HEK293 (cell line): ENCODE results near the gene ACSS2.

Experiments
- CTCF ChIA-PET: fragments of 350-600 bp; formaldehyde crosslinking; extraction: SDS; loops from one replicate; lab custom pipeline; 2021; ENCODE audit warnings: antibody characterized with exemption; lab: Yijun Ruan, JAX
- POLR2A ChIA-PET: fragments of 300-600 bp; formaldehyde crosslinking; extraction: SDS; loops from one replicate; lab custom pipeline; 2020; ENCODE audit warnings: antibody characterized with exemption, inconsistent platforms; lab: Yijun Ruan, JAX
- H3K27ac ChIP-seq: fragments of 200-500 bp; sonication (Bioruptor generic); 2 replicates; pipeline ENCODE4 v1.5.1; 2014; ENCODE audit warnings: low read depth, low read length, control low read depth, inconsistent platforms; ENCODE audit errors: extremely low read depth
- H3K36me3 ChIP-seq, 2 experiments: fragments of 200-500 bp in 1 of 2; sonication (Bioruptor generic) in 1 of 2; 1 replicate in 1 of 2; 2 replicates in 1 of 2; pipeline ENCODE4 v1.5.1; 2014 to 2017; ENCODE audit warnings: inconsistent platforms in 2 of 2, low read length in 2 of 2; ENCODE audit not compliant: control insufficient read depth in 2 of 2, insufficient read depth in 1 of 2
- H3K4me1 ChIP-seq: fragments of 200-500 bp; sonication (Bioruptor generic); 2 replicates; pipeline ENCODE4 v1.5.1; 2014; ENCODE audit warnings: mild to moderate bottlenecking, low read length, inconsistent platforms; ENCODE audit not compliant: control insufficient read depth, insufficient read depth
- H3K4me3 ChIP-seq: 2 replicates; pipeline ENCODE4 v1.5.1; 2011; ENCODE audit warnings: low read depth, mild to moderate bottlenecking, control low read depth, low read length, moderate library complexity
- H3K9me3 ChIP-seq: fragments of 200-500 bp; sonication (Bioruptor generic); 2 replicates; pipeline ENCODE4 v1.5.1; 2014; ENCODE audit warnings: low read depth, low read length, inconsistent platforms; ENCODE audit not compliant: control insufficient read depth, insufficient read depth
- GFI1B ChIP-seq: fragments of 450-650 bp; formaldehyde crosslinking; IDR thresholded peaks from 2 replicates; pipeline ENCODE4 v1.5.1; 2016; ENCODE audit warnings: missing biosample characterization, missing genetic modification characterization
- KLF8 ChIP-seq: fragments of 450-650 bp; formaldehyde crosslinking; IDR thresholded peaks from 2 replicates; pipeline ENCODE4 v1.5.1; 2016; ENCODE audit warnings: missing biosample characterization, missing genetic modification characterization
- OVOL3 ChIP-seq: fragments of 450-650 bp; formaldehyde crosslinking; IDR thresholded peaks from 2 replicates; pipeline ENCODE4 v1.5.1; 2016; ENCODE audit warnings: missing biosample characterization, missing genetic modification characterization
- SCRT2 ChIP-seq: fragments of 450-650 bp; formaldehyde crosslinking; IDR thresholded peaks from 2 replicates; pipeline ENCODE4 v1.5.1; 2016; ENCODE audit warnings: missing biosample characterization, missing genetic modification characterization
- ZBTB17 ChIP-seq: fragments of 450-650 bp; formaldehyde crosslinking; IDR thresholded peaks from 2 replicates; pipeline ENCODE4 v1.5.1; 2016; ENCODE audit warnings: missing biosample characterization, missing genetic modification characterization
- ZBTB7A ChIP-seq: fragments of 450-650 bp; formaldehyde crosslinking; IDR thresholded peaks from 2 replicates; pipeline ENCODE4 v1.5.1; 2016; ENCODE audit warnings: low read depth, missing biosample characterization, missing genetic modification characterization
- ZFHX2 ChIP-seq: fragments of 450-650 bp; formaldehyde crosslinking; conservative IDR thresholded peaks from 2 replicates; pipeline ENCODE4 v1.5.1; 2016; ENCODE audit warnings: missing biosample characterization, missing genetic modification characterization
- ZFP37 ChIP-seq: fragments of 450-650 bp; formaldehyde crosslinking; IDR thresholded peaks from 2 replicates; pipeline ENCODE4 v1.5.1; 2016; ENCODE audit warnings: missing biosample characterization, missing genetic modification characterization
- ZFP41 ChIP-seq: fragments of 450-650 bp; formaldehyde crosslinking; IDR thresholded peaks from 2 replicates; pipeline ENCODE4 v1.5.1; 2016; ENCODE audit warnings: missing biosample characterization, missing genetic modification characterization, borderline replicate concordance
- ZIC2 ChIP-seq: fragments of 450-650 bp; formaldehyde crosslinking; IDR thresholded peaks from 2 replicates; pipeline ENCODE4 v1.5.1; 2016; ENCODE audit warnings: missing biosample characterization, missing genetic modification characterization
- ZNF157 ChIP-seq: fragments of 450-650 bp; formaldehyde crosslinking; IDR thresholded peaks from 2 replicates; pipeline ENCODE4 v1.5.1; 2016; ENCODE audit warnings: missing biosample characterization, missing genetic modification characterization
- ZNF175 ChIP-seq: fragments of 450-650 bp; formaldehyde crosslinking; IDR thresholded peaks from 2 replicates; pipeline ENCODE4 v1.5.1; 2016; ENCODE audit warnings: missing biosample characterization, missing genetic modification characterization
- ZNF248 ChIP-seq: fragments of 450-650 bp; formaldehyde crosslinking; IDR thresholded peaks from 2 replicates; pipeline ENCODE4 v1.5.1; 2017; ENCODE audit warnings: missing biosample characterization, missing genetic modification characterization
- ZNF510 ChIP-seq: fragments of 450-650 bp; formaldehyde crosslinking; IDR thresholded peaks from 2 replicates; pipeline ENCODE4 v1.5.1; 2018; ENCODE audit warnings: mild to moderate bottlenecking, missing genetic modification characterization, missing biosample characterization; ENCODE audit not compliant: insufficient replicate concordance
- ZNF548 ChIP-seq: fragments of 450-650 bp; formaldehyde crosslinking; IDR thresholded peaks from 2 replicates; pipeline ENCODE4 v1.5.1; 2016; ENCODE audit warnings: missing biosample characterization, missing genetic modification characterization
- ZNF658 ChIP-seq: fragments of 450-650 bp; formaldehyde crosslinking; IDR thresholded peaks from 2 replicates; pipeline ENCODE4; 2016; ENCODE audit warnings: missing biosample characterization, missing genetic modification characterization
- ZNF76 ChIP-seq: fragments of 450-650 bp; formaldehyde crosslinking; IDR thresholded peaks from 2 replicates; pipeline ENCODE4; 2016; ENCODE audit warnings: low read depth, missing biosample characterization, missing genetic modification characterization, borderline replicate concordance
- ZNF776 ChIP-seq: fragments of 450-650 bp; formaldehyde crosslinking; IDR thresholded peaks from 2 replicates; pipeline ENCODE4 v1.5.0; 2017; ENCODE audit warnings: missing biosample characterization, missing genetic modification characterization, borderline replicate concordance
- ZNF777 ChIP-seq: fragments of 450-650 bp; formaldehyde crosslinking; IDR thresholded peaks from 2 replicates; pipeline ENCODE4 v1.5.1; 2017; ENCODE audit warnings: missing biosample characterization, missing genetic modification characterization, borderline replicate concordance
- ZNF837 ChIP-seq: fragments of 450-650 bp; formaldehyde crosslinking; IDR thresholded peaks from 2 replicates; pipeline ENCODE4 v1.5.1; 2016; ENCODE audit warnings: missing biosample characterization, missing genetic modification characterization
- TF ChIP-seq, protein P1 (sequence below): fragments of 450-650 bp; formaldehyde crosslinking; IDR thresholded peaks from 2 replicates; pipeline ENCODE4 v1.5.1; 2017; ENCODE audit warnings: missing biosample characterization, missing genetic modification characterization
- TF ChIP-seq, protein P2 (sequence below): fragments of 450-650 bp; formaldehyde crosslinking; IDR thresholded peaks from 2 replicates; pipeline ENCODE4 v1.5.1; 2017; ENCODE audit warnings: missing biosample characterization, mild to moderate bottlenecking, missing genetic modification characterization, moderate library complexity
- TF ChIP-seq, protein P3 (sequence below): sonication (generic); formaldehyde crosslinking; IDR thresholded peaks from 2 replicates; pipeline ENCODE4 v1.8.1; 2022; ENCODE audit warnings: mild to moderate bottlenecking, moderate library complexity, missing genetic modification reagents
- TF ChIP-seq, protein P4 (sequence below): fragments of 450-650 bp; formaldehyde crosslinking; IDR thresholded peaks from 2 replicates; pipeline ENCODE4 v1.5.1; 2016; ENCODE audit warnings: missing biosample characterization, missing genetic modification characterization, borderline replicate concordance
- TF ChIP-seq, protein P5 (sequence below): fragments of 450-650 bp; formaldehyde crosslinking; IDR thresholded peaks from 2 replicates; pipeline ENCODE4 v1.5.1; 2016; ENCODE audit warnings: missing biosample characterization, missing genetic modification characterization, low read depth
- TF ChIP-seq, protein P6 (sequence below): fragments of 450-650 bp; formaldehyde crosslinking; IDR thresholded peaks from 2 replicates; pipeline ENCODE4 v1.5.1; 2016; ENCODE audit warnings: missing biosample characterization, missing genetic modification characterization

The ACSS2 gene

DNA sequence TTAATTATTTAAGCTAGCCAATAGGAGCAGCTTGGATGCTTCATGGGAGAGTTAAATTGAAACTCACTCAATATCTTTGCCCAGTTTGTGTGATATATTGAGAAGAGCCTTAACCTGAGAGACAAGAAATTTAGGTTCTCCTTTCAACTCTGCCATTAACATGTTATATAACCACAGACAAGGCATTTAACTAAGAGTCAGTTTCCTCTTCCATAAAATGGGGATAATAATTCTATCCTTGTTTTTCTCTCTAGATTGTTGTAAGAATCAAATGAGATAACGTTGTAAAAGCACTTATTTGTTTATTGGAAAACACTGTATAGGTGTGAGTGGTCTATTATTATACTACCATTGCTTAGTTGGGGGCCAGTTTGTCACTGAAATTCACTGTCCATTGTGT, 7.8 kb downstream of the ACSS2 start:
- Histone ChIP-seq H3K9me3 (no peaks in the 10 kb centered on the region), H3K27ac (no peak overlapping the region), H3K4me1 (peaks cover 3% of the 10 kb centered on the region; the same call in 1 of the 2 replicates), H3K36me3 (peaks cover 4 to 32% of the 10 kb centered on the region in 2 experiments; a peak in 2 of 3 replicates), H3K4me3 (no peak overlapping the region)
- TF ChIP-seq, protein P1, sequence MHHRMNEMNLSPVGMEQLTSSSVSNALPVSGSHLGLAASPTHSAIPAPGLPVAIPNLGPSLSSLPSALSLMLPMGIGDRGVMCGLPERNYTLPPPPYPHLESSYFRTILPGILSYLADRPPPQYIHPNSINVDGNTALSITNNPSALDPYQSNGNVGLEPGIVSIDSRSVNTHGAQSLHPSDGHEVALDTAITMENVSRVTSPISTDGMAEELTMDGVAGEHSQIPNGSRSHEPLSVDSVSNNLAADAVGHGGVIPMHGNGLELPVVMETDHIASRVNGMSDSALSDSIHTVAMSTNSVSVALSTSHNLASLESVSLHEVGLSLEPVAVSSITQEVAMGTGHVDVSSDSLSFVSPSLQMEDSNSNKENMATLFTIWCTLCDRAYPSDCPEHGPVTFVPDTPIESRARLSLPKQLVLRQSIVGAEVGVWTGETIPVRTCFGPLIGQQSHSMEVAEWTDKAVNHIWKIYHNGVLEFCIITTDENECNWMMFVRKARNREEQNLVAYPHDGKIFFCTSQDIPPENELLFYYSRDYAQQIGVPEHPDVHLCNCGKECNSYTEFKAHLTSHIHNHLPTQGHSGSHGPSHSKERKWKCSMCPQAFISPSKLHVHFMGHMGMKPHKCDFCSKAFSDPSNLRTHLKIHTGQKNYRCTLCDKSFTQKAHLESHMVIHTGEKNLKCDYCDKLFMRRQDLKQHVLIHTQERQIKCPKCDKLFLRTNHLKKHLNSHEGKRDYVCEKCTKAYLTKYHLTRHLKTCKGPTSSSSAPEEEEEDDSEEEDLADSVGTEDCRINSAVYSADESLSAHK, result no peak
- no peak for TF ChIP-seq ZNF776 (tag by site-specific recombination)
- CTCF ChIA-PET, result interaction anchor here (0.5 to 0.7 kb wide), 3 partner anchors 8 to 20 kb away, joined by 3 to 6 read pairs (median 3); no protein-coding TSS in a partner anchor
- POLR2A ChIA-PET, result no interaction called here

DNA sequence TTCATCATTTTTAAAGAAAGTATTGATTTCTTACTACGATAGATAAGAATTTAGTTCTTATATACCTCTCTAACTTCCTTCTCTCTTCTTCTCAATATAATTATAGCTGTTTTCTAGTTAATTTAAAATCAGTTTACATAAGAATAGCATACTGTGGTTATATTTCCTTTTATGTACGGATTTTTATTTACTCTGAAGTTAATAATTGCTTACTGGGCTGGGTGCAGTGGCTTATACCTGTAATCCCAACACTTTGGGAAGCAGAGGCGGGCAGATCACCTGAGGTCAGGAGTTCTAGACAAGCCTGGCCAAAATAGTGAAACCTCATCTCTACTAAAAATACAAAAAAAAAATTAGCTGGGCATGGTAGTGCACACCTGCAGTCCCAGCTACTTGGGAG, 9.7 kb downstream of the ACSS2 start:
- CTCF ChIA-PET, result no interaction called here

DNA sequence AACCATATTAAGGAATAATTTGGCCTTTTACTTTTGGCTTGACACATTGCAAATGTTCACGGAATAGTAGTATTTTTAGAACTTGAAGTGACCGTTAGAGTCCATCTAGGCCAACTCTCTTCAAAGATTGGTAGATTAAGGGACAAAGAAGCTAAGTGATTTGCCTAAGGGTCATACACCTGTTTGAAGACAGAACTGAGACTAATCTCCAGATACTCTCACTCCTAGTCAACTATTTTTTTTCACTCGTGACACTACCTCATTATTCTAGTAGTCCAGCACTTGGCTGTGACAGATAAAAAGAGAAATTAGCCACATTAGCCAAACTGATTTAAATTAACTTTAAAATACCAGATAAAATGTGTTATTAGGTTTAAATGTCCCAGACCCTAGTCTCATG, 10.6 kb downstream of the ACSS2 start:
- Histone ChIP-seq H3K27ac (no peak overlapping the region), H3K36me3 (peaks cover 4 to 32% of the 10 kb centered on the region in 2 experiments; a peak in 2 of 3 replicates), H3K9me3 (no peaks in the 10 kb centered on the region), H3K4me1 (no peaks in the 10 kb centered on the region)
- POLR2A ChIA-PET, result no interaction called here
- CTCF ChIA-PET, result interaction anchor here (0.5 to 0.6 kb wide), 2 partner anchors 11 to 317 kb away, joined by 3 read pairs; partner anchors contain the start of gene ACSS2
- TF ChIP-seq, protein P2, sequence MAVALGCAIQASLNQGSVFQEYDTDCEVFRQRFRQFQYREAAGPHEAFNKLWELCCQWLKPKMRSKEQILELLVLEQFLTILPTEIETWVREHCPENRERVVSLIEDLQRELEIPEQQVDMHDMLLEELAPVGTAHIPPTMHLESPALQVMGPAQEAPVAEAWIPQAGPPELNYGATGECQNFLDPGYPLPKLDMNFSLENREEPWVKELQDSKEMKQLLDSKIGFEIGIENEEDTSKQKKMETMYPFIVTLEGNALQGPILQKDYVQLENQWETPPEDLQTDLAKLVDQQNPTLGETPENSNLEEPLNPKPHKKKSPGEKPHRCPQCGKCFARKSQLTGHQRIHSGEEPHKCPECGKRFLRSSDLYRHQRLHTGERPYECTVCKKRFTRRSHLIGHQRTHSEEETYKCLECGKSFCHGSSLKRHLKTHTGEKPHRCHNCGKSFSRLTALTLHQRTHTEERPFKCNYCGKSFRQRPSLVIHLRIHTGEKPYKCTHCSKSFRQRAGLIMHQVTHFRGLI (tag by site-specific recombination), result no peak
- TF ChIP-seq ZNF76 (tag by site-specific recombination), result no peak
- TF ChIP-seq ZNF175 (tag by site-specific recombination), result no peak
- TF ChIP-seq GFI1B (tag by site-specific recombination), result no peak
- TF ChIP-seq, protein P3, sequence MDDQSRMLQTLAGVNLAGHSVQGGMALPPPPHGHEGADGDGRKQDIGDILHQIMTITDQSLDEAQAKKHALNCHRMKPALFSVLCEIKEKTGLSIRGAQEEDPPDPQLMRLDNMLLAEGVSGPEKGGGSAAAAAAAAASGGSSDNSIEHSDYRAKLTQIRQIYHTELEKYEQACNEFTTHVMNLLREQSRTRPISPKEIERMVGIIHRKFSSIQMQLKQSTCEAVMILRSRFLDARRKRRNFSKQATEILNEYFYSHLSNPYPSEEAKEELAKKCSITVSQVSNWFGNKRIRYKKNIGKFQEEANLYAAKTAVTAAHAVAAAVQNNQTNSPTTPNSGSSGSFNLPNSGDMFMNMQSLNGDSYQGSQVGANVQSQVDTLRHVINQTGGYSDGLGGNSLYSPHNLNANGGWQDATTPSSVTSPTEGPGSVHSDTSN (CRISPR knock-in tag), result no peak
- TF ChIP-seq ZFHX2, result no peak
- TF ChIP-seq, protein P4, sequence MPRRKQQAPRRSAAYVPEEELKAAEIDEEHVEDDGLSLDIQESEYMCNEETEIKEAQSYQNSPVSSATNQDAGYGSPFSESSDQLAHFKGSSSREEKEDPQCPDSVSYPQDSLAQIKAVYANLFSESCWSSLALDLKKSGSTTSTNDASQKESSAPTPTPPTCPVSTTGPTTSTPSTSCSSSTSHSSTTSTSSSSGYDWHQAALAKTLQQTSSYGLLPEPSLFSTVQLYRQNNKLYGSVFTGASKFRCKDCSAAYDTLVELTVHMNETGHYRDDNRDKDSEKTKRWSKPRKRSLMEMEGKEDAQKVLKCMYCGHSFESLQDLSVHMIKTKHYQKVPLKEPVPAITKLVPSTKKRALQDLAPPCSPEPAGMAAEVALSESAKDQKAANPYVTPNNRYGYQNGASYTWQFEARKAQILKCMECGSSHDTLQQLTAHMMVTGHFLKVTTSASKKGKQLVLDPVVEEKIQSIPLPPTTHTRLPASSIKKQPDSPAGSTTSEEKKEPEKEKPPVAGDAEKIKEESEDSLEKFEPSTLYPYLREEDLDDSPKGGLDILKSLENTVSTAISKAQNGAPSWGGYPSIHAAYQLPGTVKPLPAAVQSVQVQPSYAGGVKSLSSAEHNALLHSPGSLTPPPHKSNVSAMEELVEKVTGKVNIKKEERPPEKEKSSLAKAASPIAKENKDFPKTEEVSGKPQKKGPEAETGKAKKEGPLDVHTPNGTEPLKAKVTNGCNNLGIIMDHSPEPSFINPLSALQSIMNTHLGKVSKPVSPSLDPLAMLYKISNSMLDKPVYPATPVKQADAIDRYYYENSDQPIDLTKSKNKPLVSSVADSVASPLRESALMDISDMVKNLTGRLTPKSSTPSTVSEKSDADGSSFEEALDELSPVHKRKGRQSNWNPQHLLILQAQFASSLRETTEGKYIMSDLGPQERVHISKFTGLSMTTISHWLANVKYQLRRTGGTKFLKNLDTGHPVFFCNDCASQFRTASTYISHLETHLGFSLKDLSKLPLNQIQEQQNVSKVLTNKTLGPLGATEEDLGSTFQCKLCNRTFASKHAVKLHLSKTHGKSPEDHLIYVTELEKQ (tag by site-specific recombination), result no peak
- no peak for TF ChIP-seq ZNF777 (tag by site-specific recombination)
- no peak for TF ChIP-seq SCRT2
- TF ChIP-seq, all 188 proteins: peak for 0
- no peak overlapping the region for H3K4me3 ChIP-seq

More for the DNA sequence above, 9.7 kb downstream of the ACSS2 start:
- H3K4me3 ChIP-seq, result no peak overlapping the region
- H3K36me3 ChIP-seq, result peaks cover 4 to 32% of the 10 kb centered on the region in 2 experiments; a peak in 2 of 3 replicates
- no peak for TF ChIP-seq ZNF548 (tag by site-specific recombination)
- TF ChIP-seq GFI1B (tag by site-specific recombination), result no peak
- TF ChIP-seq ZBTB17 (tag by site-specific recombination), result no peak
- no peak for TF ChIP-seq ZNF248
- TF ChIP-seq ZNF777 (tag by site-specific recombination), result no peak
- TF ChIP-seq ZNF837 (tag by site-specific recombination), result no peak
- no peak for TF ChIP-seq ZFP41 (tag by site-specific recombination)
- TF ChIP-seq, protein P5, sequence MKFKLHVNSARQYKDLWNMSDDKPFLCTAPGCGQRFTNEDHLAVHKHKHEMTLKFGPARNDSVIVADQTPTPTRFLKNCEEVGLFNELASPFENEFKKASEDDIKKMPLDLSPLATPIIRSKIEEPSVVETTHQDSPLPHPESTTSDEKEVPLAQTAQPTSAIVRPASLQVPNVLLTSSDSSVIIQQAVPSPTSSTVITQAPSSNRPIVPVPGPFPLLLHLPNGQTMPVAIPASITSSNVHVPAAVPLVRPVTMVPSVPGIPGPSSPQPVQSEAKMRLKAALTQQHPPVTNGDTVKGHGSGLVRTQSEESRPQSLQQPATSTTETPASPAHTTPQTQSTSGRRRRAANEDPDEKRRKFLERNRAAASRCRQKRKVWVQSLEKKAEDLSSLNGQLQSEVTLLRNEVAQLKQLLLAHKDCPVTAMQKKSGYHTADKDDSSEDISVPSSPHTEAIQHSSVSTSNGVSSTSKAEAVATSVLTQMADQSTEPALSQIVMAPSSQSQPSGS (tag by site-specific recombination), result no peak
- no peak for TF ChIP-seq ZNF658 (tag by site-specific recombination)
- TF ChIP-seq ZNF510, result no peak
- TF ChIP-seq KLF8 (tag by site-specific recombination), result no peak
- no peak for TF ChIP-seq ZBTB7A
- no peak for TF ChIP-seq ZFP37 (tag by site-specific recombination)
- TF ChIP-seq OVOL3 (tag by site-specific recombination), result no peak
- TF ChIP-seq ZNF157 (tag by site-specific recombination), result no peak
- TF ChIP-seq, protein P6, sequence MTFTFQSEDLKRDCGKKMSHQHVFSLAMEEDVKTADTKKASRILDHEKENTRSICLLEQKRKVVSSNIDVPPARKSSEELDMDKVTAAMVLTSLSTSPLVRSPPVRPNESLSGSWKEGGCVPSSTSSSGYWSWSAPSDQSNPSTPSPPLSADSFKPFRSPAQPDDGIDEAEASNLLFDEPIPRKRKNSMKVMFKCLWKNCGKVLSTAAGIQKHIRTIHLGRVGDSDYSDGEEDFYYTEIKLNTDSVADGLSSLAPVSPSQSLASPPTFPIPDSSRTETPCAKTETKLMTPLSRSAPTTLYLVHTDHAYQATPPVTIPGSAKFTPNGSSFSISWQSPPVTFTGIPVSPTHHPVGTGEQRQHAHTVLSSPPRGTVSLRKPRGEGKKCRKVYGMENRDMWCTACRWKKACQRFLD, result no peak
- no peak for TF ChIP-seq ZIC2
- H3K9me3 ChIP-seq, result no peaks in the 10 kb centered on the region
- no peaks in the 10 kb centered on the region for H3K4me1 ChIP-seq
- no peak overlapping the region for H3K27ac ChIP-seq
- POLR2A ChIA-PET, result interaction anchor here (1.0 kb wide), 1 partner anchor 9 kb away, joined by 3 read pairs; the partner anchor contains the start of gene ACSS2
